K562 (cell line): ENCODE data around the gene KLHL22. TPM values are rescaled to one million over a fixed set of nuclear protein-coding genes. Genes with fewer than 3 reads are reported as not detected.

Experiments used
- ATAC-seq: fragments of 200-7000 bp; cut with Tn5 transposase; 3 replicates; pipeline ENCODE4 v1.9.1; 2020; ENCODE audit warnings: moderate library complexity
- BruUV-seq: library from RNA; stranded (reverse); fragments of 400-500 nt; replicated peaks from 2 replicates; lab custom pipeline; 2021; lab: Mats Ljungman, UMichigan
- CTCF ChIA-PET: fragments of 300-600 bp; formaldehyde crosslinking; extraction: SDS; loops from one replicate; lab custom pipeline; 2021; ENCODE audit warnings: low intra/inter-chr PET ratio; lab: Yijun Ruan, JAX
- POLR2A ChIA-PET: fragments of 300-600, 350-650 bp; sonication (Branson Sonifier 250); formaldehyde crosslinking; extraction: SDS; loops from one replicate; lab custom pipeline; 2021; ENCODE audit warnings: antibody characterized with exemption, inconsistent platforms; lab: Yijun Ruan, JAX
- DNase-seq, 4 experiments: peaks; one replicate each; pipeline versions ENCODE4 v3.0.0 to v3.0.0-alpha.2; 2011 to 2018; ENCODE audit warnings: low spot score in 3 of 4, mixed read lengths in 3 of 4; ENCODE audit errors: extremely low read depth in 1 of 4
- FAIRE-seq: peaks from 2 replicates; lab custom pipeline; 2011; peaks lifted over from hg19 to GRCh38; lab: Jason Lieb, UNC
- H2AFZ ChIP-seq: 2 replicates; pipeline ENCODE4 v1.6.0; 2011; ENCODE audit warnings: low read depth, low read length, control low read depth, inconsistent platforms
- H3K27ac ChIP-seq: fragments of 200-600 bp; 3 replicates; pipeline ENCODE4 v1.8.0; 2011; ENCODE audit warnings: low read depth, mild to moderate bottlenecking, control low read depth, inconsistent platforms, low read length, moderate library complexity, mixed read lengths; ENCODE audit errors: extremely low read depth
- H3K27me3 ChIP-seq, 2 experiments: fragments of 300-600 bp in 1 of 2; 2 replicates in 1 of 2; 3 replicates in 1 of 2; pipeline versions ENCODE4 v1.6.0 to v1.8.0; 2011; ENCODE audit warnings: inconsistent platforms in 2 of 2, low read length in 2 of 2, mild to moderate bottlenecking in 1 of 2, mixed read lengths in 1 of 2, moderate library complexity in 1 of 2; ENCODE audit not compliant: control insufficient read depth in 2 of 2, insufficient read depth in 2 of 2
- H3K36me3 ChIP-seq: fragments of 300-600 bp; 3 replicates; pipeline ENCODE4 v1.8.0; 2011; ENCODE audit warnings: mild to moderate bottlenecking, low read length, inconsistent platforms; ENCODE audit not compliant: control insufficient read depth, insufficient read depth
- H3K4me1 ChIP-seq, 2 experiments: fragments of 200-600 bp in 1 of 2; replicated peaks in 1 of 2; 2 replicates in 1 of 2; 3 replicates in 1 of 2; pipeline versions ENCODE4 v1.5.1 to v1.8.0; 2011; ENCODE audit warnings: inconsistent platforms in 2 of 2, low read length in 2 of 2, mild to moderate bottlenecking in 1 of 2, mixed read lengths in 1 of 2, moderate library complexity in 1 of 2; ENCODE audit not compliant: control insufficient read depth in 2 of 2, insufficient read depth in 2 of 2
- H3K4me2 ChIP-seq: 2 replicates; pipeline ENCODE4 v1.6.1; 2011; ENCODE audit warnings: low read length, control low read depth, inconsistent platforms, mixed read lengths; ENCODE audit not compliant: insufficient read depth
- H3K4me3 ChIP-seq: fragments of 200-600 bp; sonication (generic), shearing (Covaris generic); 2 replicates; pipeline ENCODE4 v1.5.1; 2016; ENCODE audit warnings: control low read depth, inconsistent platforms
- H3K79me2 ChIP-seq: fragments of 200-600 bp; 3 replicates; pipeline ENCODE4 v1.8.0; 2011; ENCODE audit warnings: low read length, inconsistent platforms; ENCODE audit not compliant: control insufficient read depth, insufficient read depth
- H3K9ac ChIP-seq, 2 experiments: 2 replicates each; pipeline versions ENCODE4 v1.6.0 to v1.6.1; 2011; ENCODE audit warnings: low read depth in 2 of 2, low read length in 2 of 2, control low read depth in 1 of 2, inconsistent platforms in 1 of 2, mild to moderate bottlenecking in 1 of 2, mixed read lengths in 1 of 2; ENCODE audit not compliant: insufficient read depth in 1 of 2
- H3K9me1 ChIP-seq: one replicate; pipeline ENCODE4 v1.6.0; 2011; ENCODE audit warnings: inconsistent platforms, mild to moderate bottlenecking, low read length, moderate library complexity; ENCODE audit not compliant: control insufficient read depth, insufficient read depth
- H3K9me3 ChIP-seq: replicated peaks from 2 replicates; pipeline ENCODE4 v1.5.1; 2011; ENCODE audit warnings: low read depth, low read length, inconsistent platforms; ENCODE audit not compliant: control insufficient read depth, insufficient read depth
- H4K20me1 ChIP-seq: replicated peaks from 2 replicates; pipeline ENCODE4 v1.6.1; 2011; ENCODE audit warnings: low read length, inconsistent platforms, mixed read lengths; ENCODE audit not compliant: control insufficient read depth, insufficient read depth
- ELF2 ChIP-seq: fragments of 250-450 bp; sonication (Bioruptor Pico); IDR thresholded peaks from 2 replicates; pipeline ENCODE4 v1.5.0; 2021; ENCODE audit warnings: mild to moderate bottlenecking
- ETV1 ChIP-seq: fragments of 450-650 bp; conservative IDR thresholded peaks from 2 replicates; pipeline ENCODE4 v1.6.1; 2016; ENCODE audit warnings: missing genetic modification characterization, control low read depth, low read depth, missing compliant biosample characterization
- ID3 ChIP-seq, 2 experiments: fragments of 250-450 bp in 1 of 2; fragments of 450-650 bp in 1 of 2; sonication (Bioruptor Pico) in 1 of 2; IDR thresholded peaks; 2 replicates each; pipeline versions ENCODE4 v1.6.1 to v1.8.0; 2016 to 2021; ENCODE audit warnings: mild to moderate bottlenecking in 2 of 2, moderate library complexity in 2 of 2, missing compliant biosample characterization in 1 of 2, missing genetic modification characterization in 1 of 2
- KAT7 ChIP-seq: sonication (generic); formaldehyde crosslinking; IDR thresholded peaks from 2 replicates; pipeline ENCODE4 v1.8.0; 2022; ENCODE audit warnings: missing genetic modification reagents, mild to moderate bottlenecking, borderline replicate concordance
- MIER1 ChIP-seq: fragments of 450-650 bp; IDR thresholded peaks from 2 replicates; pipeline ENCODE4 v1.6.1; 2016; ENCODE audit warnings: antibody characterized with exemption, mild to moderate bottlenecking, low read depth
- NFATC3 ChIP-seq: fragments of 450-650 bp; IDR thresholded peaks from 2 replicates; pipeline ENCODE4 v1.6.1; 2017; ENCODE audit warnings: mild to moderate bottlenecking
- NFRKB ChIP-seq: fragments of 450-650 bp; IDR thresholded peaks from 2 replicates; pipeline ENCODE4 v1.6.1; 2016; ENCODE audit warnings: low read depth
- RBM34 ChIP-seq: fragments of 200-400 bp; formaldehyde crosslinking; IDR thresholded peaks from 2 replicates; pipeline ENCODE4 v1.6.1; 2018; ENCODE audit warnings: low read length, borderline replicate concordance; ENCODE audit not compliant: insufficient read depth
- RREB1 ChIP-seq: fragments of 250-450 bp; sonication (Bioruptor Pico); IDR thresholded peaks from 2 replicates; pipeline ENCODE4 v1.4.0; 2020
- SIN3A ChIP-seq, 2 experiments: fragments of 150-350 bp in 1 of 2; IDR thresholded peaks; 2 replicates each; pipeline ENCODE4 v1.6.1; 2011 to 2016; ENCODE audit warnings: borderline replicate concordance in 2 of 2, low read depth in 2 of 2, low read length in 2 of 2, mild to moderate bottlenecking in 2 of 2, moderate library complexity in 2 of 2; ENCODE audit not compliant: control insufficient read depth in 1 of 2
- SMARCE1 ChIP-seq: fragments of 450-650 bp; IDR thresholded peaks from 2 replicates; pipeline ENCODE4 v1.7.1; 2016; ENCODE audit warnings: mild to moderate bottlenecking
- SOX6 ChIP-seq: fragments of 450-650 bp; IDR thresholded peaks from 2 replicates; pipeline ENCODE4 v1.6.1; 2014; ENCODE audit warnings: mild to moderate bottlenecking
- USF2 ChIP-seq: sonication (generic); formaldehyde crosslinking; IDR thresholded peaks from 2 replicates; pipeline ENCODE4 v1.5.0; 2020; ENCODE audit warnings: missing genetic modification reagents
- ZBTB8A ChIP-seq: fragments of 450-650 bp; IDR thresholded peaks from 2 replicates; pipeline ENCODE4 v1.6.1; 2018; ENCODE audit warnings: mild to moderate bottlenecking, moderate library complexity; ENCODE audit not compliant: partially characterized antibody
- ZNF184 ChIP-seq: sonication (generic); formaldehyde crosslinking; IDR thresholded peaks from 2 replicates; pipeline ENCODE4 v1.5.0; 2020; ENCODE audit warnings: missing genetic modification reagents
- ZNF274 ChIP-seq: IDR thresholded peaks from 2 replicates; pipeline ENCODE4 v1.6.1; 2011; ENCODE audit warnings: low read depth, mild to moderate bottlenecking, low read length, moderate library complexity, borderline replicate concordance
- ZNF41 ChIP-seq: fragments of 250-450 bp; sonication (Bioruptor Pico); conservative IDR thresholded peaks from 2 replicates; pipeline ENCODE4 v1.4.0; 2020; ENCODE audit warnings: mild to moderate bottlenecking
- WGBS: fragments of 100-300 bp; shearing (Covaris generic); methylation state at CpG from one replicate; pipeline ENCODE4 v1.1.6; 2016; ENCODE audit warnings: low coverage, mixed read lengths; ENCODE audit not compliant: insufficient coverage; ENCODE audit errors: missing lambda C conversion rate; 5-methylcytosine and 5-hydroxymethylcytosine counted together
- in situ Hi-C: fragments of 300-500 bp; cut with MboI; formaldehyde crosslinking; loops from 4 replicates; pipeline ENCODE4 v1.15.0; 2018; ENCODE audit warnings: inconsistent platforms, mixed read lengths
- intact Hi-C: fragments of 100-400 bp; cut with micrococcal nuclease; formaldehyde crosslinking; loops from 2 replicates; pipeline ENCODE4 v1.14.2; 2022
- polyA plus RNA-seq, 8 experiments: library from polyadenylated mRNA; depleted of rRNA in 4 of 8; stranded (reverse) in 5 of 8; unstranded in 3 of 8; fragments of >200 nt; fragmentation: Nextera tagmentation in 2 of 8; fragmentation: Illumina TruSeq in 1 of 8; extraction: Ambion mirVana in 2 of 8; extraction: Trizol in 1 of 8; gene quantifications; 2 replicates each; pipeline versions ENCODE4 v1.2.1 to v1.2.3, GENCODE V29; 2011 to 2014; ENCODE audit warnings: inconsistent platforms in 1 of 8, missing spikeins in 1 of 8
- total RNA-seq, 7 experiments: library from RNA; depleted of rRNA in 6 of 7; stranded (reverse); fragments of >200 nt in 6 of 7; fragmentation: Illumina TruSeq in 2 of 7; extraction: Trizol in 2 of 7; gene quantifications; 2 replicates each; pipeline versions ENCODE4 v1.2.1 to v1.2.3, GENCODE V29; 2011 to 2021; ENCODE audit warnings: low replicate concordance in 1 of 7

Gene KLHL22
- total and polyA plus RNA-seq, 9 of the 15 experiments (the other 6 are each of a cell fraction or from before 2014, with no cell fraction given): 1.3 to 25.6 (median 15.2) TPM

GRCh38 chr22:20397498-20397897 lies 98.1 kb downstream of the KLHL22 start:
- 0 out of 2 replicates have a peak, but pooled peaks cover 6% of the 10 kb centered on the region for H4K20me1 ChIP-seq
- H3K9me1 ChIP-seq: peaks cover 5% of the 10 kb centered on the region
- ATAC-seq (no peak), DNase-seq (no peak), FAIRE-seq (no peak)
- no peak overlapping the region for H2AFZ ChIP-seq
- H3K36me3 ChIP-seq: peaks cover 25% of the 10 kb centered on the region; the same call in 2 of the 3 replicates
- BruUV-seq: no TSS peak
- no peak overlapping the region for H3K9ac ChIP-seq
- POLR2A ChIA-PET: interaction anchor here (6.3 to 7.0 kb wide), 2 partner anchors 9 to 17 kb away, joined by 62 to 84 read pairs; no protein-coding TSS in a partner anchor
- H3K27me3 ChIP-seq: no peaks in the 10 kb centered on the region
- 37% methylated on average over 2 of the region's 2 CpGs for WGBS
- peaks cover 17% of the 10 kb centered on the region for H3K79me2 ChIP-seq
- peaks cover 16 to 33% of the 10 kb centered on the region in 2 experiments for H3K4me1 ChIP-seq
- peaks cover 3% of the 10 kb centered on the region; the same call in 1 of the 2 replicates for H3K9me3 ChIP-seq
- no peak overlapping the region for H3K27ac ChIP-seq
- intact Hi-C loops (no loop called here), in situ Hi-C loops (loop anchor here (10.0 kb wide), 1 partner anchor 53 kb away; no protein-coding TSS in a partner anchor)
- CTCF ChIA-PET: no interaction called here
- no peak overlapping the region for H3K4me2 ChIP-seq
- H3K4me3 ChIP-seq: no peak overlapping the region
- TF ChIP-seq KAT7 (CRISPR knock-in tag) (no peak), NFRKB (no peak), SMARCE1 (no peak), SOX6 (no peak), RBM34 (no peak), ZNF41 (CRISPR knock-in tag) (no peak), ZNF184 (CRISPR knock-in tag) (no peak), ELF2 (0 out of 2 replicates have a peak, but pooled peaks have one; percentile 10), ID3 (CRISPR knock-in tag; IDR thresholded peaks at IDR 0.05) (no peak), ID3 (tag; IDR thresholded peaks at IDR 0.05) (no peak), RREB1 (CRISPR knock-in tag) (no peak), ETV1 (tag) (no peak), SIN3A (IDR thresholded peaks at IDR 0.05; ENCODE audit: borderline replicate concordance in 2 of 2, control insufficient read depth in 1 of 2, low read depth in 2 of 2, low read length in 2 of 2) (no peak), MIER1 (no peak), USF2 (CRISPR knock-in tag) (no peak), NFATC3 (no peak), ZNF274 (no peak), ZBTB8A (no peak)
